GM12872 (cell line): ENCODE measurements around the gene MOB3C.

Experiments
- CTCF ChIP-seq: IDR thresholded peaks from 3 replicates; pipeline ENCODE4 v1.5.1; 2011; ENCODE audit warnings: low read depth, mild to moderate bottlenecking, low read length, moderate library complexity; ENCODE audit not compliant: insufficient read depth

The MOB3C gene

GRCh38 chr1:46616277-46617107 lies at the start of gene MOB3C:
Gene MOB3C, minus strand, starts transcription at chr1:46616811. Its CDS starts 3,490 bp downstream, at chr1:46613321.
- no peak for TF ChIP-seq CTCF

- TF ChIP-seq CTCF, result no peak
Measured at GRCh38 chr1:46665983-46666382, 49.4 kb upstream of the MOB3C start.

- no peak for TF ChIP-seq CTCF
Measured at GRCh38 chr1:46659307-46659870, 42.8 kb upstream of the MOB3C start.

- no peak for TF ChIP-seq CTCF
Measured at GRCh38 chr1:46657775-46658174, 41.2 kb upstream of the MOB3C start.

GRCh38 chr1:46656643-46657042 lies 40.0 kb upstream of the MOB3C start:
- TF ChIP-seq CTCF, result no peak

GRCh38 chr1:46655848-46656247 lies 39.2 kb upstream of the MOB3C start:
- TF ChIP-seq CTCF, result no peak

- no peak for TF ChIP-seq CTCF
Measured at GRCh38 chr1:46654012-46654411, 37.4 kb upstream of the MOB3C start.
